ENCODE measurements around the gene SLC12A6.
"Not testable (repeated sequence)": the region's sequence is repeated elsewhere in the genome, so short reads cannot be mapped to it uniquely, and the experiment has no call there.

SLC12A6 gene

DNA sequence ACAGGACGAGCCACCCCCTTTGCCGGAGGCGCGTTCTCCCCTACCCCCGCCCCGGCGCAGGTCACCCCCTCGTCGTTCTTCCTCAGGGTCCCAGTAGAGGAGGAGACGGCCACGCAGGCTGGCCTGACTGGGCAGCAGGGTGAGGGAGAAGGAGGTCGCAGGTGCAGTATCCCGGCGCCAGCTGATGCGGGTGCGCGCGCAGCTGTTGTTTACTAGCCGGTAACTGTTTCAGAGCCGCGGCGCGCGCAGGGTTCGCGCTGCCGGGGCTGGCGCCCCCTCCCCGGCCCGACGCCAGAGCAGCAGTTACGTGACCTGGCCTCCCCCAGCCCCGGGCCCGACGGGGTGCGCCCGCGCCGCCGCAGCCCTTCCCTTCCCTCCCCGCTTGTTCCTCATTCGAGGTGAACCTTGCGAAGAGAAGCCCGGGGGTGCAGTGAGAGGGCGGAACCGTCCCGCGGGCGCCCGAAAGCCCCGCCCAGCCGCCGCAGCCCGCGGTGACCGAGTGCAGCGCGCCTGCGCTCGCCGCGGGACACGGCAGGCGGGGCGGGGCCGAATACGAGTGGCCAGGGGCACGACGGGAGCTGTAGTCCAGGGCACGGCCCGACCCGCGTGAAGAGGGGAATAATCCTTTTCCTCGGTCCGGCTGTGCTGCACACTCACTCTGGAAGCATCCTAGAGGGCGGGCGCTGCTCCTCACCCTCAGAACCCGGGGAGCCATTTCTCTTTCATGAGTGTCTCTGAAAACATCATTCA, at the start of gene SLC12A6:
SLC12A6 (minus strand) TSS at position 225 of the 750 bp plus-strand sequence. CDS start 1,101 bp downstream, outside the sequence.
- DNase-seq: peak; percentile 92

GRCh38 chr15:34381829-34382521, 44.4 kb upstream of the SLC12A6 start:
- DNase-seq: not testable (repeated sequence)

- DNase-seq: not testable (repeated sequence)
Measured at GRCh38 chr15:34380491-34380890, 42.9 kb upstream of the SLC12A6 start.

DNA sequence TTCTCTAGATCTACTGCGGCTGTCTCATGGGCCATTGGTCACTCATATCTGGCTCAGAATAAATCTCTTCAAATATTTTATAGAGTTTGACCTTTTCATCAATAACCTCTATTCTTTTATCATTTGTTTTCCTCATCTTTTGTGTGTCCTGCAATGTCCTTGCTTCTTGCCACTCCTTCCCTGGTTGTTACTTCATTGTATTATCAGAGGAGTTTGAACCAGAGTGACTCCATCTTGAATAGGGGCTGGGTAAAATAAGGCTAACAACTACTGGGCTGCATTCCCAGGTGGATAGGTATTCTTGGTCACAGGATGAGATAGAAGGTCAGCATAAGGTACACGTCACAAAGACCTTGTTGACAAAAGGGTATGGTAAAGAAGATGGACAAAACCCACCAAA, 39.3 kb upstream of the SLC12A6 start:
- DNase-seq: no peak

GRCh38 chr15:34375541-34375940, 38.0 kb upstream of the SLC12A6 start:
- DNase-seq: not testable (repeated sequence)

DNA sequence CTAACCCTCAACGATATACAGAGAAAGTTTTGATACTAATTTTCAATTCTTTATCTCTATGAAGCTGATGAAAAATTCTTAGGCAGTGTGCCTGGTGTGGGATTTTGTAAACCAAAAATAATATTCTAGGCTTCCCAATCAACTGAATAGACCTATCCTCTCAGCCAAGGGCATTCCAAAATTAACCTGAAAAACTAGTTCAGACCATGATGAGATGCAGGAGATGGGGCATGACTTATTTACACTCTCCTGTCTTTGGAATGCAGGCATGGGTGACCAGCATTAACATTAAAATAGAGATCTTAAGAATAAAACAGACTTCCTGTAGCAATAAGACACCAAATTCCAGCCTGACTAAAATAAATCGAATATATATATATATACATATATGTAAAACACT, 37.2 kb upstream of the SLC12A6 start:
- DNase-seq: no peak

DNA sequence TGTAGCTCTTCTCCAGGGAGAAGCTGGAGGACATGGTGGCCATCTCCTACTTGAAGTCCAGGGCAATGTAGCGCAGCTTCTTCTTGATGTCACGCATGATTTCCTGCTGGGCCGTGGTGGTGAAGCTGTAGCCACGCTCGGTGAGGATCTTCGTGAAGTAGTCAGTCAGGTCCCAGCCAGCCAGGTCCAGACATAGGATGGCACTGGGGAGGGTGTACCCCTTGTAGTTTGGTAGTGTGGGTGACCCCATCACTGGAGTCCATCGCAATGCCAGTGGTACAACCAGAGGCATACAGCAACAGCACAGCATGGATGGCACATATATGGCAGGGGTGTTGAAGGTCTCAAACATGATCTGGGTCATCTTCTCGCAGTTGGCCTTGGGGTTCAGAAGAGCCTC, 36.4 kb upstream of the SLC12A6 start:
- DNase-seq: no peak

- DNase-seq: no peak
Measured at GRCh38 chr15:34370643-34371042, 33.1 kb upstream of the SLC12A6 start.

- DNase-seq: no peak
Measured at GRCh38 chr15:34370129-34370528, 32.5 kb upstream of the SLC12A6 start.

- DNase-seq: peak; percentile 92
Measured at GRCh38 chr15:34367101-34368081, 29.8 kb upstream of the SLC12A6 start, which contains the start of gene LPCAT4. Gene LPCAT4, minus strand, starts transcription at chr15:34367196. Its CDS starts 96 bp downstream, at chr15:34367100.

DNA sequence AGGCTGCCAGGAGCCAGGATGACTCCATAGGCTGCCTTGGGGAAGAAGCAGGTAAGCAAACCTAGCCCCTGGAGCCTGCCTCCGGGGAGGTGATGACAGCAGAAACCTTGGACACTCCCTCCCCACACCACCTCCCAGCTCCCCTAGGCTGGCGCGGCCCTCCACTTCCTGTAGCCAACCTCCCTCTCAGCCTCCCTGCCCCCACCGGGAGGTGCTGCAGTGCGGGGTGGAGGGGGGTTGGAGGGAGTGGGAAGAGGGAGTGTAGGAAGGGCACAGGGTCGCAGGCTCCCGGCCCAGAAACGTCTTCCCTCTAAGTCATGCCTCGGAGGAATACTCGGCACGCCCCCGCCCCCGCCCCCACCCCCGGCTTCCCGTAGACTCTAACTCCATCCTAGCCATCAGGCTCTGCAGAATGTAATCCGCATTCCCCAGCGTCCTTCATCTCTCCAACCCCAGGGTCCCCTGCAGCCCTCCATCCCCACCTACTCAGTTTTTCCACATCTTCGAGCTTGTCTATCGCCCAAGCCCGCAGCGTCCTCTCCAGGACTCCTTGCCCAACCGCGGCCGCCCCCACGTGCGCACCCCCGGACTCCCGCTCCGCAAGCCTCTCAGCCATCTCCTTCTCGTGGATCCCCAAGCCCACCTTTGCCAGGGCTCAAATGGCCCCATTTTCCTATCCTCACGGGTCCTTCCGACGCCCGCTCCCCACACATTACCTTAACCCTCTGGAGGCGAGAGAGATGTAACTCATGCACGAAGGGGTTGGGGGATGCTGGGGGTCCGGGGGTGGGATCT, 28.9 kb upstream of the SLC12A6 start:
- peak; percentile 48 for DNase-seq

DNA sequence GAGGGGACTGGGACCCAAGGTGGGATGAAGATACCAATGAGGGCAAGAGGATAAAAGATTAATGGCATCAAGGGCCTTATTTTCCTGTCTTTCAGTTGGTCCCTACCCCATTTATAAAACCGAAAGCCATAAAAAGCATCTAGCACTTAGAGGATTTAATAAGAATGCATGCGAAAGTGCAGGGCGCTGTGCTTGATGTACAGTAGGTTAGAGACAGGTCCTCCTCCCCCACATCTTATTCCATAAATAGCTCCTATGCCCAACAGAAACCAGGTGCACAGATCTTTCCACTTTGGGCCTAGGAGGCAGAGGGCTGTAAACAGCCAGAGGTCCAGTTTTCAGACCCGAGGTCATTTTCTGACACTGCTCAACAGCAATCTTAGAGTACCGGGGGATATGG, 28.3 kb upstream of the SLC12A6 start:
- DNase-seq: no peak

- no peak for DNase-seq
Measured at GRCh38 chr15:34365091-34365825, 27.7 kb upstream of the SLC12A6 start.

DNA sequence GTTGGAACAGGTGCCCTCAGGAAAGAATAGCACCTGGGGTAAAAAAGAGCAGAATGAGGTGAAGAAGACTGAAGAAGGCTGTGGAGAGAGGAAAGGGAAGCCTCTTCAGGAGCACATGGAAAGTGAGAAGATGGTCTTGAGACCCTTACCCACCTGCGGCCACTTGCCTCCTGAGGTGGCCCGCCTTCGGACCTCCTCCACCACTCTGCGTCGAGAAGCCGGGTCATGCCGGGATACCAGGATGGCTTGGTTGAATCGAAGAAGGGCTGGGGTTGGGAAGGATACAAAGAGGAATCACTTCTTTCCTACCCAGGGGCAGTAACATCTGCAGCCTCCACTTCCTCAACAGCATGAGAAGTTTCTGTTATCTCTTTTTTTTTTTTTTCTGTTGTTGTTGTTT, 26.5 kb upstream of the SLC12A6 start:
- no peak for DNase-seq

- DNase-seq: no peak
Measured at GRCh38 chr15:34362047-34362773, 24.6 kb upstream of the SLC12A6 start.

DNA sequence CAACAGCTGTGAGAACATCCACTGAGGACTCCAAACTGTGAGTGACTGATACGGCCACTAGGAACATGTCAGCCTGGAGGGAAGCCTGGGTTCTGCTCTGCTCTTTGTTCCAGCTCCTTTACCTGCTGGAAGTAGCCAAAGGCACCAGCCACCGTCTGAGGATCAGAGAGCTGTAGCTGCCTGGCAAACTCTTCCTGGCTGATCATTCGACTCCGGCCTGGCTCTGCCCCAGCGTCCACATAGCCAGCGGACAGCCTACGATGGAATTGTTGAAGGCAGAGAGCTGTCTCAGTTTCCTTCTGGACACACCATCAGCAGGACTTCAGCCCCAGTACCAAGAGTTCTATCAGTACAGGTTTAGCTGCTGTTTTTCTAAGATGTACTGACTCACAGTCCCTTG, 23.7 kb upstream of the SLC12A6 start:
- no peak for DNase-seq

- no peak for DNase-seq
Measured at GRCh38 chr15:34360298-34360697, 22.7 kb upstream of the SLC12A6 start.

GRCh38 chr15:34359416-34359815, 21.8 kb upstream of the SLC12A6 start:
- no peak for DNase-seq

DNA sequence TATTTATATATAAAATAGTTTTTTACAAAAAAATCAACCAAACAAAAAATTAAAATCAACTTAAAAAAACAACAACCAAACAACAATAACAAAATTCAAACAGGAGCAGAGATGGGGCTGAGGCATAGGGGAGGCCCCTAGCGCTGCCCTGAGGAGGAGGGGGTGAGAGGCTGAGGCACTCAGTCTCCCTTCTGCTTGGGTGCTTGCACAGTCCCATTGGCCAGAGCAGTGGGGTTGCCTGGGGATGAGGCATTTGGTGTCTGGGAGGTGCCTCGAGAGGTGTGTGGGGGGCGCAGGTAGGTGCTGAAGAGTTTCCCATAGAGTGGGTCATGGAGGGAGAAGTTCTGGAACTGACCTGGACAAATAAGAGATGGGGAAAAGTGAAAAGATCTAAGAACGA, 21.4 kb upstream of the SLC12A6 start:
- no peak for DNase-seq

DNA sequence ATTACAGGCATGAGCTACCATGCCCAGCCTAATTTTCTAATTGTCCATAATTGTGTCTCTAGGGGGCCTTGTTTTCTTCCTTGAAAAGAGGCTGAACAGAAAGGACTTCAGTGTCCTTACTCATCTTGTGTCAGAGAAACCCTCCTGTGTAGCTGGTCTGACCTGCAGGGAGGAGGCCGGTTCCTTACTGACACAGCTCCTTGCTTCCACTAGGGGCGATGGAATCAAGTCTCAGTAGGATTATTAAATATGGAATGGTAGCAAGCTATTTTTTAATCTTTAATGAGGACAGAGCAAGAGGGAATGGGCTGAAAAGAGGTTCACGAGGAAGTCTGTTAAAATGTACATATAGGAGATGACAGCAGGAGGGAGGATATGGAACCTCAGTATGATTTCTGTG, 20.8 kb upstream of the SLC12A6 start:
- no peak for DNase-seq

- no peak for DNase-seq
Measured at GRCh38 chr15:34357653-34358052, 20.1 kb upstream of the SLC12A6 start.
